Liver (tissue), 9 donors: ENCODE data around the gene VSNL1. TPM values are rescaled to one million over a fixed set of nuclear protein-coding genes. Genes with fewer than 3 reads are reported as not detected.
A peak's percentile ranks its signal among the peaks of the same experiment; 100 is the strongest.

ENCODE experiments used
- DNase-seq: peaks from one replicate; pipeline ENCODE4 v3.0.0-alpha.2; 2017; ENCODE audit warnings: low spot score
- H3K27ac ChIP-seq, 2 donors: one replicate each; pipeline ENCODE4 v1.7.0; 2013; ENCODE audit warnings: inconsistent platforms in 2 of 2, low read length in 2 of 2, control low read depth in 1 of 2, low read depth in 1 of 2, mild to moderate bottlenecking in 1 of 2
- H3K27me3 ChIP-seq, 4 donors: one replicate each; pipeline versions ENCODE4 v1.6.1 to v1.7.0; 2013; ENCODE audit warnings: low read length in 3 of 4, inconsistent platforms in 1 of 4, mild to moderate bottlenecking in 1 of 4, moderate library complexity in 1 of 4; ENCODE audit not compliant: control insufficient read depth in 4 of 4, insufficient read depth in 4 of 4
- H3K36me3 ChIP-seq, 4 donors: one replicate each; pipeline versions ENCODE4 v1.6.1 to v1.7.0; 2013; ENCODE audit warnings: low read length in 3 of 4, mild to moderate bottlenecking in 3 of 4, low read depth in 1 of 4, moderate library complexity in 1 of 4; ENCODE audit not compliant: control insufficient read depth in 4 of 4, insufficient read depth in 3 of 4
- H3K4me1 ChIP-seq, 4 donors: one replicate each; pipeline versions ENCODE4 v1.6.1 to v1.7.0; 2013; ENCODE audit warnings: low read length in 3 of 4, mild to moderate bottlenecking in 3 of 4, moderate library complexity in 1 of 4; ENCODE audit not compliant: control insufficient read depth in 4 of 4, insufficient read depth in 4 of 4
- H3K4me3 ChIP-seq, 3 donors: one replicate each; pipeline versions ENCODE4 v1.6.1 to v1.7.0; 2013; ENCODE audit warnings: low read length in 3 of 3, control low read depth in 1 of 3, low read depth in 1 of 3, mild to moderate bottlenecking in 1 of 3
- H3K9ac ChIP-seq, 2 donors: one replicate each; pipeline ENCODE4 v1.7.0; 2013; ENCODE audit warnings: low read length in 2 of 2, mild to moderate bottlenecking in 2 of 2, moderate library complexity in 2 of 2, control low read depth in 1 of 2, low read depth in 1 of 2
- H3K9me3 ChIP-seq, 4 donors: one replicate each; pipeline versions ENCODE4 v1.6.1 to v1.7.0; 2013; ENCODE audit warnings: low read length in 3 of 4; ENCODE audit not compliant: control insufficient read depth in 4 of 4
- EGR1 ChIP-seq, 2 donors: IDR thresholded peaks; 2 replicates each; pipeline ENCODE4 v1.6.1; 2016 to 2018; ENCODE audit warnings: antibody characterized with exemption in 2 of 2, low read depth in 2 of 2
- FOXA1 ChIP-seq: IDR thresholded peaks from 2 replicates; pipeline ENCODE4 v1.6.1; 2016; ENCODE audit warnings: antibody characterized with exemption
- FOXA2 ChIP-seq: IDR thresholded peaks from 2 replicates; pipeline ENCODE4 v1.6.1; 2016; ENCODE audit warnings: antibody characterized with exemption
- GABPA ChIP-seq, 2 donors: IDR thresholded peaks in 1 of 2; conservative IDR thresholded peaks in 1 of 2; 2 replicates each; pipeline ENCODE4 v1.6.1; 2016; ENCODE audit warnings: antibody characterized with exemption in 2 of 2, mild to moderate bottlenecking in 1 of 2, moderate library complexity in 1 of 2
- HNF4A ChIP-seq, 2 donors: conservative IDR thresholded peaks; 2 replicates each; pipeline ENCODE4 v1.6.1; 2016; ENCODE audit warnings: antibody characterized with exemption in 2 of 2, mild to moderate bottlenecking in 2 of 2
- HNF4G ChIP-seq: IDR thresholded peaks from 2 replicates; pipeline ENCODE4 v1.6.1; 2016; ENCODE audit warnings: antibody characterized with exemption
- JUND ChIP-seq, 2 donors: IDR thresholded peaks; 2 replicates each; pipeline ENCODE4 v1.6.1; 2016; ENCODE audit warnings: antibody characterized with exemption in 2 of 2
- MAX ChIP-seq: IDR thresholded peaks from 2 replicates; pipeline ENCODE4 v1.6.1; 2016; ENCODE audit warnings: antibody characterized with exemption
- NR2F2 ChIP-seq: IDR thresholded peaks from 2 replicates; pipeline ENCODE4 v1.6.1; 2016; ENCODE audit warnings: antibody characterized with exemption
- RAD21 ChIP-seq, 2 donors: IDR thresholded peaks; 2 replicates each; pipeline ENCODE4 v1.6.1; 2016; ENCODE audit warnings: antibody characterized with exemption in 2 of 2, mild to moderate bottlenecking in 2 of 2
- REST ChIP-seq: IDR thresholded peaks from 2 replicates; pipeline ENCODE4 v1.6.1; 2016; ENCODE audit warnings: antibody characterized with exemption, mild to moderate bottlenecking
- RXRA ChIP-seq, 2 donors: IDR thresholded peaks; 2 replicates each; pipeline ENCODE4 v1.6.1; 2017 to 2018; ENCODE audit warnings: antibody characterized with exemption in 2 of 2, mild to moderate bottlenecking in 1 of 2
- SP1 ChIP-seq: IDR thresholded peaks from 2 replicates; pipeline ENCODE4 v1.6.1; 2018; ENCODE audit warnings: antibody characterized with exemption, mild to moderate bottlenecking
- TAF1 ChIP-seq: conservative IDR thresholded peaks from 2 replicates; pipeline ENCODE4 v1.6.1; 2016; ENCODE audit warnings: antibody characterized with exemption, mild to moderate bottlenecking
- ZBTB33 ChIP-seq: IDR thresholded peaks from 2 replicates; pipeline ENCODE4 v1.6.1; 2016; ENCODE audit warnings: antibody characterized with exemption
- WGBS: extraction: QIAGEN DNeasy Blood & Tissue Kit; methylation state at CpG from one replicate; pipeline ENCODE4 v1.1.7; 2013; 5-methylcytosine and 5-hydroxymethylcytosine counted together
- polyA plus RNA-seq, 2 donors: library from polyadenylated mRNA; stranded (reverse) in 1 of 2; unstranded in 1 of 2; fragments of 200-250 nt in 1 of 2; fragments of >200 nt in 1 of 2; fragmentation: Nextera tagmentation in 1 of 2; extraction: Ambion mirVana in 1 of 2; gene quantifications; one replicate each; pipeline versions ENCODE4 v1.2.1 to v1.2.3, GENCODE V29; 2013 to 2015
- total RNA-seq, 2 donors: library from RNA; depleted of rRNA; stranded (reverse); fragments of >200 nt; gene quantifications; one replicate each; pipeline ENCODE4 v1.2.3, GENCODE V29; 2014
- donor health status: healthy.
- donor health status: healthy.
- donor health status: healthy.
- donor health status: healthy.
- donor health status: healthy.

VSNL1 gene
- total and polyA plus RNA-seq, 4 donors, result 2.2 to 32.9 (median 6.3) TPM

- Histone ChIP-seq H3K27ac (peak overlapping the region in 1 of 2 donors; percentile 24), H3K9ac (no peak overlapping the region), H3K27me3 (no peaks in the 10 kb centered on the region), H3K9me3 (no peaks in the 10 kb centered on the region), H3K4me1 (peaks cover 0 to 56% (median 33%) of the 10 kb centered on the region in 4 donors), H3K4me3 (no peak overlapping the region), H3K36me3 (no peaks in the 10 kb centered on the region)
- no peak for DNase-seq
- 85% methylated on average over 3 of the region's 3 CpGs for WGBS
- no peak for TF ChIP-seq RXRA (IDR thresholded peaks at IDR 0.05)
- TF ChIP-seq REST, result no peak
- no peak for TF ChIP-seq EGR1 (IDR thresholded peaks at IDR 0.05; ENCODE audit: low read depth in 2 of 2)
- TF ChIP-seq RAD21 (IDR thresholded peaks at IDR 0.05), result no peak
- no peak for TF ChIP-seq GABPA (IDR thresholded peaks at IDR 0.05 in 1 of 2, conservative IDR thresholded peaks at IDR 0.05 in 1 of 2)
- TF ChIP-seq JUND (IDR thresholded peaks at IDR 0.05), result no peak
- no peak for TF ChIP-seq SP1
- TF ChIP-seq FOXA2, result no peak
- TF ChIP-seq FOXA1, result no peak
- TF ChIP-seq NR2F2, result no peak
- TF ChIP-seq ZBTB33, result no peak
- no peak for TF ChIP-seq HNF4G
- TF ChIP-seq TAF1, result no peak
- no peak for TF ChIP-seq HNF4A (conservative IDR thresholded peaks at IDR 0.05)
- no peak for TF ChIP-seq MAX
Measured at GRCh38 chr2:17544256-17544655, 3.8 kb downstream of the VSNL1 start.

- peak overlapping the region; percentile 9 to 20 (median 19) for H3K4me3 ChIP-seq
- DNase-seq, result no peak
- no peaks in the 10 kb centered on the region for H3K27me3 ChIP-seq
- no peaks in the 10 kb centered on the region for H3K9me3 ChIP-seq
- TF ChIP-seq RXRA (IDR thresholded peaks at IDR 0.05) (no peak), EGR1 (IDR thresholded peaks at IDR 0.05; ENCODE audit: low read depth in 2 of 2) (no peak), FOXA2 (peak; percentile 25), NR2F2 (no peak), HNF4A (conservative IDR thresholded peaks at IDR 0.05) (peak; percentile 53 to 58)
- H3K36me3 ChIP-seq, result no peaks in the 10 kb centered on the region
- peak overlapping the region; percentile 32 to 58 for H3K27ac ChIP-seq
- peak overlapping the region in 1 of 2 donors; percentile 72 for H3K9ac ChIP-seq
- WGBS, result 23% methylated on average over 5 of the region's 5 CpGs
- peaks cover 0 to 64% (median 33%) of the 10 kb centered on the region in 4 donors for H3K4me1 ChIP-seq
Measured at GRCh38 chr2:17545680-17546613, 5.5 kb downstream of the VSNL1 start.
